ENCODE data around the gene NRG3. TPM values are rescaled to one million over a fixed set of nuclear protein-coding genes. Genes with fewer than 3 reads are reported as not detected.
A peak's percentile ranks its signal among the peaks of the same experiment; 100 is the strongest.

Gene NRG3
- total RNA-seq, 1 donor from 2014 or later: 0.92 TPM

- H3K4me3 ChIP-seq (ENCODE audit: low read depth, low read length): no peak overlapping the region
- DNase-seq (ENCODE audit: low read depth): no peak
- TF ChIP-seq CTCF (conservative IDR thresholded peaks at IDR 0.05; ENCODE audit: low read depth, low read length): no peak
Measured at GRCh38 chr10:82176587-82176986, 301.6 kb downstream of the NRG3 start.

- no peak for TF ChIP-seq CTCF (conservative IDR thresholded peaks at IDR 0.05; ENCODE audit: low read depth, low read length)
Measured at GRCh38 chr10:82190432-82191260, 315.7 kb downstream of the NRG3 start.

GRCh38 chr10:82191653-82192052, 316.7 kb downstream of the NRG3 start:
- no peak overlapping the region for H3K4me3 ChIP-seq (ENCODE audit: low read depth, low read length)
- no peak for DNase-seq (ENCODE audit: low read depth)
- TF ChIP-seq CTCF (conservative IDR thresholded peaks at IDR 0.05; ENCODE audit: low read depth, low read length): no peak

More at GRCh38 chr10:82190432-82191260, 315.7 kb downstream of the NRG3 start:
- no peak overlapping the region for H3K4me3 ChIP-seq (ENCODE audit: low read depth, low read length)
- DNase-seq (ENCODE audit: low read depth): peak; percentile 36

- DNase-seq (ENCODE audit: low read depth): no peak
- TF ChIP-seq CTCF (conservative IDR thresholded peaks at IDR 0.05; ENCODE audit: low read depth, low read length): no peak
Measured at GRCh38 chr10:82192665-82193064, 317.7 kb downstream of the NRG3 start.

GRCh38 chr10:82194419-82194818, 319.4 kb downstream of the NRG3 start:
- no peak overlapping the region for H3K4me3 ChIP-seq (ENCODE audit: low read depth, low read length)
- TF ChIP-seq CTCF (conservative IDR thresholded peaks at IDR 0.05; ENCODE audit: low read depth, low read length): no peak
- no peak for DNase-seq (ENCODE audit: low read depth)

More at GRCh38 chr10:82192665-82193064, 317.7 kb downstream of the NRG3 start:
- no peak overlapping the region for H3K4me3 ChIP-seq (ENCODE audit: low read depth, low read length)

GRCh38 chr10:82206831-82207230, 331.8 kb downstream of the NRG3 start:
- no peak overlapping the region for H3K4me3 ChIP-seq (ENCODE audit: low read depth, low read length)
- DNase-seq (ENCODE audit: low read depth): peak; percentile 23
- no peak for TF ChIP-seq CTCF (conservative IDR thresholded peaks at IDR 0.05; ENCODE audit: low read depth, low read length)

- H3K4me3 ChIP-seq (ENCODE audit: low read depth, low read length): no peak overlapping the region
- TF ChIP-seq CTCF (conservative IDR thresholded peaks at IDR 0.05; ENCODE audit: low read depth, low read length): no peak
- DNase-seq (ENCODE audit: low read depth): no peak
Measured at GRCh38 chr10:82208726-82209125, 333.7 kb downstream of the NRG3 start.
